GM19438 (cell line): Measurements from ENCODE around the gene CACNA1G.
A peak's percentile ranks its signal among the peaks of the same experiment; 100 is the strongest.

ENCODE experiments used
- ATAC-seq: cut with Tn5 transposase; IDR thresholded peaks from one replicate; pipeline ENCODE4 v1.9.1; 2021; ENCODE audit warnings: low read depth; ENCODE audit not compliant: unreplicated experiment

Gene CACNA1G

GRCh38 chr17:50547035-50547735 lies 13.3 kb upstream of the CACNA1G start, which contains the start of gene SPATA20:
SPATA20 (plus strand) TSS chr17:50547174; CDS start chr17:50547209, 35 bp downstream.
- peak; percentile 65 for ATAC-seq

DNA sequence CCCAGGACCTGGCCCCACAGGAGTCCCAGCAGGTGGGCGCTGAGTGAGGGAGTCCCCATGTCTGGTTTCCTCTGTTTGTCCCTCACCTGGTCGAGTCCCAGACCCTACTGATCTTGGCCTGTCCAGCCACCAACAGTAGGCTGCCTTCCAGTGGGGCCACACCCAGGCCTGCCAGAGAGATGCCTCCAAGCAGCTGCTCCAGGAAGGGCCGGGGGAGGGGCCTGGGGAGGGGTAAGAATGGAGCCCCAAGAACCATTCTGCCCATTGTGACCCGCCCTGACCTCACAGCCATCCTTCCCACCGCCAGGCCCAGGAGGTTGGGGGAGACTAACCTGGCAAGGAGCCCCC lies 12.8 kb upstream of the CACNA1G start:
- ATAC-seq = no peak

DNA sequence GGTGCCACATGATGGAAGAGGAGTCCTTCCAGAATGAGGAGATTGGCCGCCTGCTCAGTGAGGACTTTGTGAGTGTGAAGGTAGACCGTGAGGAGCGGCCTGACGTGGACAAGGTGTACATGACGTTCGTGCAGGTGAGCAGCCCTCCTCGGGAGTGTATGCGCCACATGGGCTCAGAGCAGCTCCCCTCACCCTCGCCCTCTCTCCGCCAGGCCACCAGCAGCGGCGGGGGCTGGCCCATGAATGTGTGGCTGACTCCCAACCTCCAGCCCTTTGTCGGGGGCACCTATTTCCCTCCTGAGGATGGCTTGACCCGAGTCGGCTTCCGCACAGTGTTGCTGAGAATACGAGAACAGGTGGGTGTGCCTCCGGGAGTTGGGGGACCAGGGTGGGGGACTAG lies 11.7 kb upstream of the CACNA1G start:
- ATAC-seq = no peak

GRCh38 chr17:50549256-50549941 lies 11.1 kb upstream of the CACNA1G start:
- no peak for ATAC-seq

GRCh38 chr17:50549969-50550368 lies 10.5 kb upstream of the CACNA1G start:
- ATAC-seq = no peak

- no peak for ATAC-seq
Measured at GRCh38 chr17:50550661-50551432, 9.7 kb upstream of the CACNA1G start.

DNA sequence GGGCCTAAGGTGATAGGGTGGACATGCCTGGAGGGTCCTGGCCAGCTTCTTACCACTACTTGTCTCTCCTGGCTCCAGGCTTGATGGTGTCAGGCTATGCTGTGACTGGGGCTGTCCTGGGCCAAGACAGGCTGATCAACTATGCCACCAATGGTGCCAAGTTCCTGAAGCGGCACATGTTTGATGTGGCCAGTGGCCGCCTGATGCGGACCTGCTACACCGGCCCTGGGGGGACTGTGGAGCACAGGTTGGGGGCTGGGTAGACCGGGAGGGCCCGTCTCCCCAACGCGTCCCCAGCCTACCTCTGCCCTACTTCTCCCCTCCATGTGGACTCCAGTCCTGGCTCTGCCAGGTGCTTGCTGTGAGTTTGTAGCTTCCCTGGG lies 9.1 kb upstream of the CACNA1G start:
- ATAC-seq = no peak

DNA sequence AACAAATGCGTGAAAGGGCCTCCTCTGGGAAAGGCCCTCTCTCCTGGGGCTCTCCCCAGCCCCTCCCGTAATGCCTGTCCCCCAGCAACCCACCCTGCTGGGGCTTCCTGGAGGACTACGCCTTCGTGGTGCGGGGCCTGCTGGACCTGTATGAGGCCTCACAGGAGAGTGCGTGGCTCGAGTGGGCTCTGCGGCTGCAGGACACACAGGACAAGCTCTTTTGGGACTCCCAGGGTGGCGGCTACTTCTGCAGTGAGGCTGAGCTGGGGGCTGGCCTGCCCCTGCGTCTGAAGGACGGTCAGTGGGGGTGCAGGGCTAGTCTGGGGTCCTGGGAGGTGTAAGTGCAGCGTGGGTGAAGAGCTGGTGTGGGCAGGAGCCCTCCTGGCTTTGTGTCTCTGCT lies 8.6 kb upstream of the CACNA1G start:
- ATAC-seq = no peak

GRCh38 chr17:50554201-50554600 lies 6.3 kb upstream of the CACNA1G start:
- ATAC-seq = no peak

DNA sequence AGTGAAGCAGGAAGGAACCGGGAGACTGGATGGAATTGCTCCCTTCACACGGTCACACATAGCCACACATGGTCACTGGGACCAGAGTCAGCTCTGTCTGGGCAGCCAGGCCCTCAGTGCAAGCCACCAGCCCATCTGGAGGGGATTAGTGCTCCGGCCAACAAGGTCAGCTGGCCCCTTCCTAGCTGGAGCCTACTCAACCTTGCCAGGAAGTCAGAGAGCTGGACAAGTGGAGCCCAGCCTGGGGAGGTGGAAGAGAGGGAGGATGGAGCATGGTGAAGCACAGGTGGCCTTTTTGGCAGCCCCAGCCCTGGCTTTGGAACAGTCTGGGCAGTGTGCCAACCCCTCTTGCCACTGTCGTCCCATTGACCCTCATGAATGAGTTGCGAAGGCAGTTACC lies 3.7 kb upstream of the CACNA1G start:
- ATAC-seq = no peak

DNA sequence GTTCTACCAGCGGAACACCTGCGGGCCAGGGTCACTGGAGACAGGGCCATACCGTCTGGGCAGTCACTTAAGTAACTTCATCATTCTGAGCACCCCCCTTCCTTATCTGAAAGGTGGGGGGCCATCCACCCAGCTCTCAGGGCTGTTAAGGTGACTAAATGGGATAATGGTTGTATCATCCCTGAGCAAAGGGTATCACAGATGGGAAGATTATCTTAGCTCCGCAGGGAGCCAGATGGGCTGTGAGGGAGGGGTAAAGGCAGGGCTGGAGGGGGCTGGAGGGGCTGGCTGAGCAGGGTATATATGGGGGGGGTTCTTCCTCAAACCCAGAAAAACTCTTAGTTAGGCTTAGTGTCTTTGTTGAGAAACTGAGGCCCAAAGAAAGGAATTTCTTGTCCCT lies 2.9 kb upstream of the CACNA1G start:
- no peak for ATAC-seq

- ATAC-seq = no peak
Measured at GRCh38 chr17:50558091-50558490, 2.4 kb upstream of the CACNA1G start.

DNA sequence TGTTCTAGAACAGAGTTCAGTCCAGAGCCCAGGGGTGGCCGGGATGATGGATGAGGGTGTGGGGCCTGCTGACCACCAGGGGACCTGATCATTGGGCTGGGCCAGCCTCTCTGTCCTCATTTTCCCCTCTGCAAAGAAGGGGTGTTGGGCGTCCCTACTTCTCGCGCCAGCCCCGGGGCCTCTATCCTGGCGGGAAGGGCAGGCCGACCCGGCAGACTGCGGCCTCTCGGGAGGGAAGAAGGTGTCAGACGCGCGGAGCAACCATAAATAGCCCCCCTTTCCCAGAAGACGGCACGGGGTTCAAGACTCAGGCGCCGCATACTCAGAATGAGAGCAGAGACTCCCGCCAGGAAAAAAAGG lies 2.0 kb upstream of the CACNA1G start:
- no peak for ATAC-seq

DNA sequence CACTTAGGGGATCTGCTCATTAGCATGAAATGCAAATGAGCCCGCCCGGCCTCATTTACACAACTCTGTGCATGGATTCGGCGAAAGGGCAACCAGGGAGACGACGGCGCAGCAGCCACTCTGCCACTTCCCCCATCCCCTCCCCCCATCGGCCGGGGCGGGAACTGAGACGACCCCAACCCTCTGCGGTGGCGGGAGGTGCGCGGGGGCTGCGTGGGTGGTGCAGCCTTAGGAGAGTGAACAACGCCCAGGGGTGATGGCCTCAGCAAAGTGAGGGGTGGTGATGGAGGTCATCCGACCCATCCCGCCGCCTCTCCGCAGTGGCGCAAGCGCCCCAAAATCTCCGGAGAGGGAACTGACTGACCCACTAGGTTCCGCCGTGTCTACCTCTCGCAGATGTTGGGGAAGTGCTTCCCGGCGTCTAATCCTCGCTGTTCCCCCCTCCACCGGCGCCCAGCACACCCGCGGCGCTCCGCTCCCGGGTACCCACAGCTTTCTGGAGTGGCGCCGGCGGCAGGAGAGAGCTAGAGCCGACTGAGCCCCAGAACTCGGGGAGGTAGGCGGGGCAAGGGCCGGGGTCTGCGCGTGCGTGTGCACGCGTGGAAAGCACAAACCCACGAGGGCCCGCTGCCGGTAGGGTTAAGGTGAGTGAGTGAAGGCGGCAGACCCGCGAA lies 1.4 kb upstream of the CACNA1G start:
- ATAC-seq = no peak

GRCh38 chr17:50559674-50560184 lies 786 bp upstream of the CACNA1G start:
- ATAC-seq = peak; percentile 7

GRCh38 chr17:50560931-50561745 lies 623 bp downstream of the CACNA1G start:
- no peak for ATAC-seq

- no peak for ATAC-seq
Measured at GRCh38 chr17:50561746-50562141, 1.2 kb downstream of the CACNA1G start.

DNA sequence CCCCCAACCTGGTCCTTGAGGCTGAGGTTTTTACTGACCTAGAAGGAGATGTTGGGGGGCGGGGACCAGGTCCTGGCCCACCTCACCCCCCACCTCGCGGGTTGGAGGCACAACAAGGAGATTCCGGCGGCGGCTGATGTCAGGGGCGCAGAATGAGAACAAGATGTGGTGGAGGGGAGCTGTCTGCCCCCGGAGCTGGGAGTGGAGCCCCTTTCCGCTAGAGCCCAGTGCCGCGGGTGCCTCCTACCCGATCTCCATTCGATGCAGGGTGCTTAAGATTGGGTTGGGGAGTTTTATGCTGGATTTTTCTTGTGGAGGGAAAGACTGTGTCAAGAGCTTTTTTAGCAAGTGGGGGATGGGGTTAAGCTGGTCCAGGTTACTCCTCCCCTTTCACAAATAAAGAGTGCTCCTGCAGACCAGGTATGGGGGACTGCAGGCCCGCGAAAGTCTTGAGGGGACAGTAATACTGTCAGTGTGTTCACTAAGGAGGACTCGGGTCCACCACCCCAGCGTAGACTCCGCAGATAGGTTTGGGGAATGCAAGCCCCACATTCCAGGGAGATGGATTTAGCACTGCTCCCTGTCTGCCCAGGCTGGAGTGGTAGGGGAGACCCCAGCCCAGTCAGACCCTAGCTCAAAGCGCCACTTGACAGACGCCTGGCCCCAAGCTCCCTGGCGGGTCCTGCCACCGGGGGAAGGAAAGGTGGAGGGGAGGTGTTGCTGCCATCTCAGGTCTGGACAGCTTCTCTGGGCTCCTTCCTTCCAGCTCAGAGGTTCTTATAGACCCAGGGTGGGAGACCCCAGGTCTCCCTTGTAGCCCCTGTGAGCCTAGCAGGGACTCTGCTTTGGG lies 2.0 kb downstream of the CACNA1G start:
- ATAC-seq = no peak

GRCh38 chr17:50563092-50563511 lies 2.6 kb downstream of the CACNA1G start:
- ATAC-seq = no peak
